GM10266 (cell line): ENCODE results near the gene PML.
A peak's percentile ranks its signal among the peaks of the same experiment; 100 is the strongest.
"Not testable (repeated sequence)": the region's sequence is repeated elsewhere in the genome, so short reads cannot be mapped to it uniquely, and the experiment has no call there.

Experiments used
- DNase-seq: peaks from one replicate; pipeline ENCODE4 v3.0.0; 2012; ENCODE audit errors: extremely low spot score
- TF ChIP-seq, protein P1 (sequence below): IDR thresholded peaks from 2 replicates; pipeline ENCODE4 v1.5.1; 2012; ENCODE audit warnings: mild to moderate bottlenecking, low read depth; ENCODE audit not compliant: control insufficient read depth, insufficient read depth; ENCODE audit errors: missing control alignments

The PML gene

GRCh38 chr15:73959012-73959581 is 35.4 kb upstream of the PML start:
- TF ChIP-seq, protein P1, sequence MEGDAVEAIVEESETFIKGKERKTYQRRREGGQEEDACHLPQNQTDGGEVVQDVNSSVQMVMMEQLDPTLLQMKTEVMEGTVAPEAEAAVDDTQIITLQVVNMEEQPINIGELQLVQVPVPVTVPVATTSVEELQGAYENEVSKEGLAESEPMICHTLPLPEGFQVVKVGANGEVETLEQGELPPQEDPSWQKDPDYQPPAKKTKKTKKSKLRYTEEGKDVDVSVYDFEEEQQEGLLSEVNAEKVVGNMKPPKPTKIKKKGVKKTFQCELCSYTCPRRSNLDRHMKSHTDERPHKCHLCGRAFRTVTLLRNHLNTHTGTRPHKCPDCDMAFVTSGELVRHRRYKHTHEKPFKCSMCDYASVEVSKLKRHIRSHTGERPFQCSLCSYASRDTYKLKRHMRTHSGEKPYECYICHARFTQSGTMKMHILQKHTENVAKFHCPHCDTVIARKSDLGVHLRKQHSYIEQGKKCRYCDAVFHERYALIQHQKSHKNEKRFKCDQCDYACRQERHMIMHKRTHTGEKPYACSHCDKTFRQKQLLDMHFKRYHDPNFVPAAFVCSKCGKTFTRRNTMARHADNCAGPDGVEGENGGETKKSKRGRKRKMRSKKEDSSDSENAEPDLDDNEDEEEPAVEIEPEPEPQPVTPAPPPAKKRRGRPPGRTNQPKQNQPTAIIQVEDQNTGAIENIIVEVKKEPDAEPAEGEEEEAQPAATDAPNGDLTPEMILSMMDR = no peak
- DNase-seq = no peak

- TF ChIP-seq, protein P1 = no peak
- no peak for DNase-seq
These were observed 34.7 kb upstream of the PML start for GRCh38 chr15:73959801-73960200.

- not testable (repeated sequence) for DNase-seq
These were observed 33.9 kb upstream of the PML start for GRCh38 chr15:73960472-73961070.

DNA sequence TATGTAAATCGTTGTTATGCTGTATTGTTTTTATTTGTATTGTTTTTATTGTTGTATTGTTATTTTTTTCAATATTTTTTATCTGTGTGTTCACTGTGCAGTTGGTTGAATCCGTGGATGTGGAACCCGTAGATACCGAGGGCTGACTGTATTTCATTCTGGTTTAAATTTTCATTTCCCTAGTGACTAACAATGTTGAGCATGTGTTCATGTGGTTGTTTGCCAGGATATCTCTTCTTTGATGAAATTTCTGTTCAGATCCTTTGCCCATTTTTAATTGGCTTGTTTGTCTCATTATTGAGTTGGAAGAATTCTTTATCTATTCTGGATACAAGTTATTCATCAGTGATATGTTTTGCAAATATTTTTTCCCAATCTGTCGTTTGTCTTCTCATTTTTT is 32.1 kb upstream of the PML start:
- TF ChIP-seq, protein P1 = no peak
- DNase-seq = no peak

- DNase-seq = peak; percentile 83
- TF ChIP-seq, protein P1 = peak; percentile 94
These were observed 29.8 kb upstream of the PML start for GRCh38 chr15:73964736-73965093.

DNA sequence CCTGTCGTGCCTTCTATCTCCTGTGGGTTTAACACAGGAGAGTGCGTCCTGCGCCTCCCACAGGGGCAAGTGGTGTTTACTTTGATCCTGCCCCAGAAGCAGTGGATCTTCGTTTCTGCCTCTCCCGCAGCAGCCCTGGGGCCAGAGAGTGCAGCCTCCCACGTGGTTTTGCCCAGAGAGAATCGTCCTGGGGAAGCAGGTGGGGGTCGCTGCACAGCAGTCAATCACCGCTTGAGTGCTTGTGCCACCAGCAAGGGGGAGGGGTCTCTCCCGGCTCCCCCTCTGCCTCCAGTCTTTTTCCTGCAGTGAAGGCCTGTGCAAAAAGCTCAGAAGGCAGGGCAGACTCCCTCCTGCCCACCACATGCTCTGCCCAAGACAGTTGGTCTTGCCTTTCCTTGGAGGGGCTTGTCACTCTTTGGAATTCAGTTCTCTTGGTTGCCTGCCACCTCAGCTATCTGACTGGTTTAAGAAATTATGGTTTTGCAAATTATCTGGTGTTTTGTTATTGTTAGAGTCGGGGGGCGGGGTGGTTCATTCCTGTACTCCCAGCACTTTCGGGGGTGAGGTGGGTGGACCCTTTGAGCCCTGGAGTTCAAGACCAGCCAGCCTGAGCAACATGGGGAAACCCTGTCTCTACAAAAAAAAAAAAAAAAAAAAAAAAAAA is 29.3 kb upstream of the PML start:
- DNase-seq = no peak
- TF ChIP-seq, protein P1 = no peak

- TF ChIP-seq, protein P1 = no peak
- peak; percentile 75 for DNase-seq
These were observed 28.8 kb upstream of the PML start for GRCh38 chr15:73965758-73966113.
